ENCODE results near the gene FRAS1.
"Not testable (repeated sequence)": the region's sequence is repeated elsewhere in the genome, so short reads cannot be mapped to it uniquely, and the experiment has no call there.

- TF ChIP-seq, protein P1, sequence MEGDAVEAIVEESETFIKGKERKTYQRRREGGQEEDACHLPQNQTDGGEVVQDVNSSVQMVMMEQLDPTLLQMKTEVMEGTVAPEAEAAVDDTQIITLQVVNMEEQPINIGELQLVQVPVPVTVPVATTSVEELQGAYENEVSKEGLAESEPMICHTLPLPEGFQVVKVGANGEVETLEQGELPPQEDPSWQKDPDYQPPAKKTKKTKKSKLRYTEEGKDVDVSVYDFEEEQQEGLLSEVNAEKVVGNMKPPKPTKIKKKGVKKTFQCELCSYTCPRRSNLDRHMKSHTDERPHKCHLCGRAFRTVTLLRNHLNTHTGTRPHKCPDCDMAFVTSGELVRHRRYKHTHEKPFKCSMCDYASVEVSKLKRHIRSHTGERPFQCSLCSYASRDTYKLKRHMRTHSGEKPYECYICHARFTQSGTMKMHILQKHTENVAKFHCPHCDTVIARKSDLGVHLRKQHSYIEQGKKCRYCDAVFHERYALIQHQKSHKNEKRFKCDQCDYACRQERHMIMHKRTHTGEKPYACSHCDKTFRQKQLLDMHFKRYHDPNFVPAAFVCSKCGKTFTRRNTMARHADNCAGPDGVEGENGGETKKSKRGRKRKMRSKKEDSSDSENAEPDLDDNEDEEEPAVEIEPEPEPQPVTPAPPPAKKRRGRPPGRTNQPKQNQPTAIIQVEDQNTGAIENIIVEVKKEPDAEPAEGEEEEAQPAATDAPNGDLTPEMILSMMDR (conservative IDR thresholded peaks at IDR 0.05 in 1 of 2, IDR thresholded peaks at IDR 0.05 in 1 of 2; ENCODE audit: low read depth in 1 of 2, low read length in 2 of 2), result not testable (repeated sequence)
- TF ChIP-seq EZH2 (IDR thresholded peaks at IDR 0.05; ENCODE audit: low read length, missing control alignments), result not testable (repeated sequence)
Measured at GRCh38 chr4:78467223-78467622, 410.1 kb downstream of the FRAS1 start.

All from fibroblast of lung (primary cell).